HG03432 (cell line): ENCODE data around the gene MRPL50.

Experiments used
- ATAC-seq: cut with Tn5 transposase; IDR thresholded peaks from one replicate; pipeline ENCODE4 v1.9.1; 2021; ENCODE audit warnings: mild to moderate bottlenecking, moderate library complexity; ENCODE audit not compliant: unreplicated experiment

The MRPL50 gene

DNA sequence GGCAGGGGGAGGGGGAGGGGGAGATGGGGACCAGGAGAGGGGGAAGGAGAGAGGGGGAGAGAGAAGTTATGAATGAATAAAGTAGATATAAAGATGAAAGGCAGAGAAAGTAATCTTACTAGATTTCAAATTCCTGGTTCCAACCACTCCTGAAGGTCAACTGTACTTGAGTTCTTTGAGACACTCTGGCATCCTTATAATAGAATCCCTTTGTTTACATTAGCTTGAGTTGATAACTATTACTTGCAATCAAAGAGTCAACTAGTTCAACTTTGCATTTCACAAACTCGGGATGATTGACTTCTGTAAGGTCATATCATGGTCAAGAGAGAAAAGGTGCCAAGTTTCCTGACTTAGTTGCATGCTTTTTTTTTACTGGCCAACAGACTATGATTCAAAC is 55.8 kb downstream of the MRPL50 start:
- no peak for ATAC-seq

DNA sequence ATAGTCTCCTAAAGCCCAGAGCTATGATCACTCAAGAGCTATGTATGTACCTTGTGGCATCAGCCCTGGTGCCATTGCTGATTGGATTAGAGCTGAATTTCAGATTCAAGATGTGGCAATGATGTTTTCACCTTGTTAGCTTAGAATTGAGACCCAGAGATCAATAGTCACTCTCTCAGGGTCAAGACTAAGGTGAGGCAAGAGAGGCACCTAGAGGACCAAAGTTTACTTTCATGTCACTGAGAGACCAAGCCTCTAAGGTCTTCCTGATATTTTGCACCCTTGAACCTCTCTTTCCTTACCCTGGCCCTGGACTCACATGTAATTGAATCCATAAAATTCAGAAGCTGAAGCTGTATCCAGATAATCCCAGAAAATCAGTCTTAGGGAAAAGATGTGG is 56.5 kb downstream of the MRPL50 start:
- ATAC-seq: no peak
